ENCODE results near the gene CASQ2. TPM values are rescaled to one million over a fixed set of nuclear protein-coding genes. Genes with fewer than 3 reads are reported as not detected.

The CASQ2 gene
- total and polyA plus RNA-seq, 3 donors from 2014 or later, result 0.74 to 8.6 (median 1.9) TPM

DNA sequence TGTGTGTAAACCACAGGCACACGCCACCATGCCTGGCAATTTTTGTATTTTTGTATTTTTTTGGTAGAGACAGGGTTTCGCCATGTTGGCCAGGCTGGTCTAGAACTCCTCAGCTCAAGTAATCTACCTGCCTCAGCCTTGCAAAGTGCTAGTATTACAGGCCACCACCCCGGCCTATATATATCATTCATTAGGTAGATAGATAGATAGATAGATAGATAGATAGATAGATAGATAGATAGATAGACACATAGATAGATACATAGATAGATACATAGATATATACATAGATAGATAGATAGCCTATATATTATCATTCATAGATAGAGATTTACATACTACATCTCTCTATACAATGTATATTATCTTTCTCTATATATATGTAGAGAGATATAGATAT, 80.8 kb downstream of the CASQ2 start:
- intact Hi-C loops (cut with DNase I; ENCODE audit: low total_unique reads), result no loop called here
- no peak overlapping the region for H3K27ac ChIP-seq
- DNase-seq, result no peak
- no peak for TF ChIP-seq POLR2A (IDR thresholded peaks at IDR 0.05)
- TF ChIP-seq, protein P1, sequence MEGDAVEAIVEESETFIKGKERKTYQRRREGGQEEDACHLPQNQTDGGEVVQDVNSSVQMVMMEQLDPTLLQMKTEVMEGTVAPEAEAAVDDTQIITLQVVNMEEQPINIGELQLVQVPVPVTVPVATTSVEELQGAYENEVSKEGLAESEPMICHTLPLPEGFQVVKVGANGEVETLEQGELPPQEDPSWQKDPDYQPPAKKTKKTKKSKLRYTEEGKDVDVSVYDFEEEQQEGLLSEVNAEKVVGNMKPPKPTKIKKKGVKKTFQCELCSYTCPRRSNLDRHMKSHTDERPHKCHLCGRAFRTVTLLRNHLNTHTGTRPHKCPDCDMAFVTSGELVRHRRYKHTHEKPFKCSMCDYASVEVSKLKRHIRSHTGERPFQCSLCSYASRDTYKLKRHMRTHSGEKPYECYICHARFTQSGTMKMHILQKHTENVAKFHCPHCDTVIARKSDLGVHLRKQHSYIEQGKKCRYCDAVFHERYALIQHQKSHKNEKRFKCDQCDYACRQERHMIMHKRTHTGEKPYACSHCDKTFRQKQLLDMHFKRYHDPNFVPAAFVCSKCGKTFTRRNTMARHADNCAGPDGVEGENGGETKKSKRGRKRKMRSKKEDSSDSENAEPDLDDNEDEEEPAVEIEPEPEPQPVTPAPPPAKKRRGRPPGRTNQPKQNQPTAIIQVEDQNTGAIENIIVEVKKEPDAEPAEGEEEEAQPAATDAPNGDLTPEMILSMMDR (IDR thresholded peaks at IDR 0.05), result no peak
- H3K9me3 ChIP-seq, result no peaks in the 10 kb centered on the region
- H3K36me3 ChIP-seq (ENCODE audit: low read depth, missing control alignments), result no peaks in the 10 kb centered on the region
- no peak overlapping the region for H3K4me3 ChIP-seq
- no peaks in the 10 kb centered on the region for H3K27me3 ChIP-seq
- no peaks in the 10 kb centered on the region for H3K4me1 ChIP-seq
- 83 to 91% methylated on average over 3 of the region's 3 CpGs for WGBS, 2 donors

DNA sequence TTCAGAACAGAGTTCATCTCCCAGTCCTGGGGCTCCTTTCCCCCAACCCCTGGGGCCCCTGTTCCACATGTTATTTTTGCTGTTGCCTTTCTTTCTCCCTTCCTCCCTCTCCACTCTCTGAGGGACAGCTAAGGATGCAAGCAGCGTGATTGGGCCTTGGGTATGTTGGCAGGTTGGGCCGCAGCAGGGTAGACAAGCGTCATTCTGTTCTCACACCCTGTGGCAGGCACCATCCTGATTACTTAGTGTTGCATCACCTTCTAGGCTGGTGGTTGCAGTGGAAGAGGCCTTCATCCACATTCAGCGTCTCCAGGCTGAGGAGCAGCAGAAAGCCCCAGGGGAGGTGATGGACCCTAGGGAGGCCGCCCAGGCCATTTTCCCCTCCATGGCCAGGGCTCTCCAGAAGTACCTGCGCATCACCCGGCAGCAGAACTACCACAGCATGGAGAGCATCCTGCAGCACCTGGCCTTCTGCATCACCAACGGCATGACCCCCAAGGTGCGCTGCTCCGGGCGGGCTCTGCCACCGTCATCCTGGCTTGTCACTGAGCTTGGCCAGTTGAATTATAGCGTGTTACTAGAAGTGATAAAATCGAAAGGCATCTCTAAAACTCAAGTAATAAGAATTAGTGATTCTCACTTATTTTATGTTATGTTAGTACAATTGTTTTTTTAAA, 83.3 kb downstream of the CASQ2 start:
- TF ChIP-seq, protein P1 (IDR thresholded peaks at IDR 0.05), result no peak
- no peak for TF ChIP-seq POLR2A (IDR thresholded peaks at IDR 0.05)
- H3K9me3 ChIP-seq, result no peaks in the 10 kb centered on the region
- H3K4me3 ChIP-seq, result no peak overlapping the region
- H3K4me1 ChIP-seq, result no peaks in the 10 kb centered on the region
- H3K27ac ChIP-seq, result no peak overlapping the region
- WGBS, 2 donors, result 88 to 96% methylated on average over 14 of the region's 14 CpGs
- intact Hi-C loops (cut with DNase I; ENCODE audit: low total_unique reads), result no loop called here
- no peaks in the 10 kb centered on the region for H3K36me3 ChIP-seq (ENCODE audit: low read depth, missing control alignments)
- no peak for DNase-seq
- H3K27me3 ChIP-seq, result no peaks in the 10 kb centered on the region

DNA sequence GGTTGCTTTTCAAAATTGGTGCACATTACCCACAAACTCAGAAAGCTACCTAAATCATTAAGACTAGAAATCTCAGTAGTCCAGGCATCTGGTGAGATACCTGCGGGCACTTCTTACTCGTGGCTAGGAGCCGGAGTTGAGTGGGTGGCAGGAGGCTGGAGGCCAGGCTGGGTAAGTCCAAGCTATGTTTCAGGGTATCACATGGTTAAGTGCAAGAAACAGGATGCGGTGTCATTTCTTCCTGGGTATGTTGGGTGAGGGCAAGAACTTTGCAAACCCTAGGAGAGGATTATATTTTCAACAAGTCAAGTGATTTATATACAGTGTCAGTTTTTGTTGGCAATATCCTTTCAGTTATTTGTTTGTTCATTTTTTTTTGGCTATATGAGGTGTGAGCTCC, 85.7 kb downstream of the CASQ2 start:
- no peaks in the 10 kb centered on the region for H3K4me1 ChIP-seq
- H3K27me3 ChIP-seq, result no peaks in the 10 kb centered on the region
- no peaks in the 10 kb centered on the region for H3K36me3 ChIP-seq (ENCODE audit: low read depth, missing control alignments)
- H3K4me3 ChIP-seq, result no peak overlapping the region
- no peaks in the 10 kb centered on the region for H3K9me3 ChIP-seq
- H3K27ac ChIP-seq, result no peak overlapping the region
- WGBS, 2 donors, result 97 to 98% methylated on average over 4 of the region's 4 CpGs
- no peak for DNase-seq
- no peak for TF ChIP-seq POLR2A (IDR thresholded peaks at IDR 0.05)
- TF ChIP-seq, protein P1 (IDR thresholded peaks at IDR 0.05), result no peak
- intact Hi-C loops (cut with DNase I; ENCODE audit: low total_unique reads), result no loop called here

DNA sequence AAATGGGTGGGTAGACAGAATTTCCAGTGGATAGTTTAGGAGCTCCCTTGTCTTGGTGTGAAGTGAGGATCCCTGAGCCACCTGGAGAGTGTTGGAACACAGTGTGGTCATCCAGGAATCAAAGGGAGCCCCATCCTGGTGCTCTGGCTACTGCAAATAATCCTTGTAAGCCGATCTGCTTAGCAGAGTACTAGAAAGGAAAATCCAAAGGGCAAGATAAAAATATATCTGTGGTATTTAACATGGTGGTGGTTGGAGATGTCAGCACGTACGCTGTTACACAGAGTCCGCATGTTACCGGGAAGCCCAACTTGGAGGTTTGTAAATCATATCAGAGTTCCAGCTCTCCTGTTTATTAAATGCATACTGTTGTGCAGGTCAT, 87.8 kb downstream of the CASQ2 start:
- Histone ChIP-seq H3K27ac (no peak overlapping the region), H3K4me1 (no peaks in the 10 kb centered on the region), H3K27me3 (no peaks in the 10 kb centered on the region), H3K36me3 (ENCODE audit: low read depth, missing control alignments) (no peaks in the 10 kb centered on the region), H3K4me3 (no peak overlapping the region), H3K9me3 (no peaks in the 10 kb centered on the region)
- TF ChIP-seq POLR2A (IDR thresholded peaks at IDR 0.05), result no peak
- TF ChIP-seq, protein P1 (IDR thresholded peaks at IDR 0.05), result no peak
- intact Hi-C loops (cut with DNase I; ENCODE audit: low total_unique reads), result no loop called here
- DNase-seq, result no peak
- WGBS, 2 donors, result 90 to 97% methylated on average over 5 of the region's 5 CpGs

DNA sequence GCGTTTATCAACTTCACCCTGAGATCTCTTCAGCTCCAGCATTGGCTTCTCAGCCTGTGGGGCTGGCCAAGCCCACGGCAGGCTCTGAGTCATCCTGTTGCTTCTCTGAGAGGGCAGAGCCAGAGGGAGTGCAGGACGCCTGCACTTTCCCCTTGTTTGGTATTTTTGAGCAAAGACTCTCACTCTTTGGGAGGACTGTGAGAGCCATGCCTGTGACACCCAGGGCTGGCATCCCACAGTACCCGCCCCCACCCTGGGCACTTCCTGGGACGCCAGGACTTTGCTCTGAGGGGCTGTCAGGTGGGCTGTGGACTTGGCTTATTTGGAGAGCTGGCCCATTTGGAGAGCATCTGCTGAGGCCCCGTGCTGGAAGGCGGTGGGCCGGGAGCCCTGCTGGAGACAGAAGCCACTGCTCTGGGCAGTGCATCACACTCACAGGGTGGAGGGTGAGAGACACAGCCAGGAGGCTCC, 89.3 kb downstream of the CASQ2 start:
- H3K27me3 ChIP-seq, result no peaks in the 10 kb centered on the region
- no peaks in the 10 kb centered on the region for H3K36me3 ChIP-seq (ENCODE audit: low read depth, missing control alignments)
- no peak overlapping the region for H3K27ac ChIP-seq
- no peaks in the 10 kb centered on the region for H3K9me3 ChIP-seq
- H3K4me3 ChIP-seq, result no peak overlapping the region
- intact Hi-C loops (cut with DNase I; ENCODE audit: low total_unique reads), result no loop called here
- WGBS, 2 donors, result 47 to 59% methylated on average over 3 to 8 of the region's 8 CpGs
- H3K4me1 ChIP-seq, result no peaks in the 10 kb centered on the region
- DNase-seq, result peak; percentile 25
- TF ChIP-seq, protein P1 (IDR thresholded peaks at IDR 0.05), result no peak
- TF ChIP-seq POLR2A (IDR thresholded peaks at IDR 0.05), result no peak

All from testis (tissue), 3 donors.